HG03442 (cell line): Measurements from ENCODE around the gene TRPV6.
A peak's percentile ranks its signal among the peaks of the same experiment; 100 is the strongest.

Experiments
- ATAC-seq: cut with Tn5 transposase; IDR thresholded peaks from one replicate; pipeline ENCODE4 v1.9.1; 2021; ENCODE audit warnings: mild to moderate bottlenecking, moderate library complexity; ENCODE audit not compliant: unreplicated experiment

The TRPV6 gene

GRCh38 chr7:142908921-142909890 is 23.7 kb upstream of the TRPV6 start:
- peak; percentile 60 for ATAC-seq

GRCh38 chr7:142908290-142908689 is 22.7 kb upstream of the TRPV6 start:
- no peak for ATAC-seq

- no peak for ATAC-seq
Measured at GRCh38 chr7:142906643-142907042, 21.1 kb upstream of the TRPV6 start.

DNA sequence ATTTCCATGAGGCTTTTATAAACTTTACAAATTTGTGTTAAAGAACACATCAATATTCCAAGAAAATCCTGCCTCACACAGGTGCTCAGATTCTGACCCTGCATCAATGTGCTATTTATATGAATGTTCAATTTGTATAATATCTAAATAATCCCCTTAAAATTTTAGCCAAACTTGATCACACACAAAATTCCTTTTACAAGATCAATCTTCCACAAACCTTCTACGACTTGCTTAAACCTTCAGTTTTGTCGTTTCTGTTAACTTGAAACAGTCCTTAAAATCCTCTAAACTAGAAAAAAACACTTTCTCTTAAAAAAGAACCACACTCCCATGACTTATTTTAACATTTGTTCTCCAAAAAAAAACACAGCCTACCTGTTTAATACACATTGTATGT is 20.2 kb upstream of the TRPV6 start:
- ATAC-seq, result no peak

DNA sequence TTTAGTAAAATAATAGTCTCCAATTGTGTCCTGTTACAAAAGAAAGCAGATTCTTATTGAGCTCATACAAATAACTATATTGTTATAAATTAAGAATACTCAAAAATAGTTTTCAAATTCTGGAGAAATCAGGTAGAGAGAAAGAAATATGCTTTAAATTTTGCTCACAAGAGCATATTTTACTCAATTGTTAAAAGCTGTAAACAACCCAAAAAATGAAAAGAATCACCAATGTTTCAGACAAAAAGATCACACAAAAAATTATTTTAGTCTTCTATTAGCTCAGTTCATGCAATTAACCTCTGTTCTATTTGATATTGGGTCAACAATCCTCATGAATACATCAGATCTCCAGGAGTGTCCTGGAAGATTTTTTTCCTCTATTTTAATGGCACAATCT is 18.6 kb upstream of the TRPV6 start:
- ATAC-seq, result no peak

- ATAC-seq, result no peak
Measured at GRCh38 chr7:142901426-142902259, 16.1 kb upstream of the TRPV6 start.

GRCh38 chr7:142899661-142900060 is 14.1 kb upstream of the TRPV6 start:
- no peak for ATAC-seq

GRCh38 chr7:142898377-142899170 is 13.0 kb upstream of the TRPV6 start:
- ATAC-seq, result no peak

GRCh38 chr7:142897691-142898090 is 12.1 kb upstream of the TRPV6 start:
- no peak for ATAC-seq

DNA sequence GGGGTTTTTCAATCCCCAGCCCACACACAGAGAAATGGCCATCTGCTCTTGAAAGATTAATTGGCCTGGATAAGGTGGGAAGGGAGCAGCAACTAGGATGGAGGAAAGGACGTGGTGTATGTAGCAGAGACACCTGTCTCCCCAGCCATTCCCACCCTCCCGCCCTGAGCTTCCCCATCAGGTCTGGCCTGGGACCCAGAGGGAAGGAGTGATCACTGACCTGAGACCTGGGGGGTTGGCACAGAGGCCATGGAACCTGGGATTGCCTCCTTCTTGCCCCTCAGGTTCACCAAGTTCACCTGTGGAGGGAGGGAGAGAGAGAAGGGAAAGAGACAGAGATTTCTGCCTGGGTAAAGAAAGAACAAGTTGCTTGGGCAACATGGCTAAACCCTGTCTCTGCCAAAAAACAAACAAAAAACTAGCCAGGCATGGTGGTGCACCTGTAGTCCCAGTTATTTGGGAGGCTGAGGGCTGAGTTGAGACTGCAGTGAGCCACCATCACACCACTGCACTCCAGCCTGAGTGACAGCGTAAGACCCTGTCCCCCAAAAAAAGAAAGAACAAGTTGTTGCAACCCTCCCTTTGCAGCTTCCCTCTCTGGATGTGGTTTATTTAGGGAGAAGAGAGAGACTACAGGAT is 11.3 kb upstream of the TRPV6 start:
- no peak for ATAC-seq

- no peak for ATAC-seq
Measured at GRCh38 chr7:142896151-142896550, 10.6 kb upstream of the TRPV6 start.

- ATAC-seq, result no peak
Measured at GRCh38 chr7:142894985-142895593, 9.5 kb upstream of the TRPV6 start.

DNA sequence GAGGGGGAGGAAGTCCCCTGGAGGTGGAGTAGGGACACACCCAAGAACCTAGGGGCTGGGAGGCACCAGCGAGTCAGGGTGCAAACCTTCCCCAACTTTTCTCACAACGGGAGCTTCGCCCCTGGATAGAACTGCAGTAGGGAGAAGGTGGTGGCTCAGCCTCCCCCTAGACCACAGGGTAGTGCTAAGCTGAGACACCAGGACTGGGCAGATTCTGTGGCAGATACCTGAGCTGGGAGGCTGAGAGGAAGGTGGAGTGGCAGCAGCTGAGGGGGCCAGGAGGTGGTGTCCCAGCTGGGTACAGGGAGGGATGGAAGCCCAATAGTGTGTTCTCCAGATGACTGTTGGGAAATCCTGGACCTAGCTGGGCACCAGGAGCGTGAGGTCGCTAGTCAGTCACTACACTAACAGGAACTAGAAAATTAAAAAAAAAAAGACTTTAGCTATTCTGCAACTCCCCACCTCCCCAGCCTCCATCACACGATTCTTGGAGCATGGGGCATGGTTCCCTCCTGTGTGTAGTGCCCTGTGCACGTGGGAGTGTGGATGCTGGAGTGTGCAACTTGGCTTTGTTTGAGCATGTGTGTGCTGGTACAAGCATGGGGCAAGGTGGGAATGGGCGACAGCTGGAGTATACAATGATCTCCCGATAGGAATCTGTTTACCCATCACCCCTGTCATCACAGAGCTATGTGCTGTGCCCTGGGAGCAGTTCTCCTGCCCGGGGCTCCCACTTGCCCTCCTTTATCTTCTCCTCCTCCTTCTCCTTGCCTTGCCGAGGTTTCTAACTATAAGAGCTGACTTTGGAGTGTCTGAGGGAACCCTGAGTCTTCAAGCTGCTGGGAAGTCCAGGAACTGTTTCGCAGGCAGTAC is 8.8 kb upstream of the TRPV6 start:
- no peak for ATAC-seq

GRCh38 chr7:142892951-142893350 is 7.4 kb upstream of the TRPV6 start:
- no peak for ATAC-seq

DNA sequence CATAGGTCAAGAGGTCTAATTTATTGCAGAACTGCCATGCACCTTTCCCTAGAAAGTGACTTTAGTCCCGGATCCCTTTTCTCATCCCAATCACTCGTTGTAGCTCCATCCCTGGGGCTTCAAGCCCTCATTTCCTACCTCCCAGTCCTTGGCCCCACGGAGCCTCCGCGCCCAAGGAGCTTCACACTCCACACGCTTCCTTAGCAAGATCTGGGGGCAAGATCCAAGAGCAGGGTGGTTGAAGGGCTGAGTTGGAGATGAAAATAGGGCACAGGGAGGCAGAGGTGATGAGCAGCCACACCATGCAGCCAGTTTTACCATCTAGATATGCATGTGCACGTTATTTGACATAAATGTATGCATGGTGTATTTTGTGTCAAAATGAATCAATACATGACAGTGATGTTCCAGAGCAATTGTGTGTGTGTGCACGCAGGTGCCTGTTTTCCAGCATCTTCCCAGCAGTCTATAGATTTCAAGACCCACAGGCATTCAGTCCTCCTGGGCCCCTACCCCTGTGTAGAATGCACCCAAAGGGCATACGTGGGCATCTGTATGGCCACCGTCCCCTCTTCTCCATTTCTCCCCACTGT is 6.0 kb upstream of the TRPV6 start:
- ATAC-seq, result no peak

DNA sequence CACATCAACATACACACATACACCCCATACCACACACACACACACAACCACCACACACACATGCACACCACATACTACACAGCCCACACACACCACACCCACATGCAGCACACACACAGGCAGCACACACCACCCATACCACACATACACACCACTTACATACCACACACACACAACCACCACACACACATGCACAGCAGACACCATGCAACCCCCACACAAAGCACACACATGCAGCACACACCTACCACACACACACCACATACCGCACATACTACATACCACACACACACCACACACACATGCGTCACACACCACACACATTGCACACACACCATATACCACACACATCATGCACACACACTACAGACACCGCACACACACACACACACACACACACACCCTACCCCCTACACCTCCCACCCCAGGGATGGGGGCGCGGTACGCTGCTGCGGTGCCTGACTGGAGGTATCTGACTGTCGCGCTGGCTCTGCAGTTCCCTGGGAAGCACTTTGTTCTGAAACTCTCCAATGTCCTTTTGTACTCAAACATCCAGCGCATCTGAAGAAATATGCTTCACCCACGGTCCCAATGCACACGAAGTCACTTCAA is 5.4 kb upstream of the TRPV6 start:
- no peak for ATAC-seq

DNA sequence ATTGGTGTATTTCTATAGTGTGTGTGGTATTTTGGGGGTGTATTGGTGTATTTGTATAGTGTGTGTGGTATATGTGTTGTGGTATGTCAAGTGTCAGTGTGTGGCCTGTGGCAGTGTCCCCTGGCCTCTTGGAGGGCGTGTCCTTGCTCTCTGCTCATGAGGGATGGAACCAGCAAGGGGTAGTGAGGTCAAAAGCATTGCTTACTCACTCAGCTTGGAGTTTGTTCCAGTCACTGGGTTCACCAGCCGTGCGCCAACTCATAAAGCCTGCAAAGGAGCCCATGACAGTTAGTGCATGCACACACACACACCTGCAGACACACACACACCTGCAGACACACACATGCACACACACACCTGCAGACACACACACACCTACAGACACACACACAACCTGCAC is 4.3 kb upstream of the TRPV6 start:
- ATAC-seq, result no peak

GRCh38 chr7:142887282-142888015 is 1.9 kb upstream of the TRPV6 start:
- no peak for ATAC-seq
